CD4-positive, alpha-beta T cell treated with Interleukin-10 for 1 hour (primary cell): ENCODE measurements around the gene HPS3.
A peak's percentile ranks its signal among the peaks of the same experiment; 100 is the strongest.

Experiments
- DNase-seq: peaks from one replicate; pipeline ENCODE4 v3.0.0-alpha.2; 2020

The HPS3 gene

DNA sequence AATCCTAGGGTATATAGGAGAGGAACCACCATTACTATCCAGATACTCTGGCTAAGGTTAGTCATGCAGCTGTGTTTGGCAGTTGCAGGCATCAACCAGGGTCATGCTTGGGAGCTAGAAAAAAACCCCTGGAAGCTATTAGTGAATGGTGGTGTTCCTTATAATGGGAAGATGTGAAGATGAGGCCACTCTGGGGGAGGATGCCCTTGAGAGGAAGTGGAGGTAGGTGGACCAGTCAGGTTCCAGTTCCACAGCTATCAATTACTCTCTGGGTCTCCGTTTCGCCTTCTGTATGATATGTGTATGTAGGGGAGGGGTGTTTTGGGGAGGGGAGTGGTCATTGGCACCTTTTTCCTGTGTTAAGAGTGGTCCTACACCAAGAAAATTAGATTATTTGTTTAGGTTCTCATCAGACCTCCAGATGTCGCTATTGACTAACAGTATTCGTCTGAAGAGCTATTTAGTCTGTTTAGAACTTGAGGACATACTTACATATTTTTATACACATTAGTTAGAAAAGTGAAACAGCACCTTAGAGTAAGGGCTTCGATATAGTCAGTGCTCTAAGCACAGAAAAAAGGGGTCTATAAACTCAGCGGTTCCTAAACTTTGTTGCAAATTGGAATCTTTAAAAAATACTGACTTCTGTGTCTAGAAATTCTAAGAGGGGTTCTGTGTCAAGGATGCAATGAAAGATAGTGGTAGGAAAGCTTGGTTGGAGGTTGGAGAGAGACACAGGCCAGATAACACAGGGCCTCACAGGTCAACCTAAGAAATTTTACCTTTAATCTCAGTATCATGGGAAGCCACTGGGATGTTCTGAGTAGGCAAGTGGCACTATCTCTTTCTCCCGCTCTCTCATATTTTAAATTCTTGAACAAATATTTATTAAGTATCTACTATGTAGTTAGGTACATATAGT is 9.1 kb upstream of the HPS3 start:
- DNase-seq = peak; percentile 71

DNA sequence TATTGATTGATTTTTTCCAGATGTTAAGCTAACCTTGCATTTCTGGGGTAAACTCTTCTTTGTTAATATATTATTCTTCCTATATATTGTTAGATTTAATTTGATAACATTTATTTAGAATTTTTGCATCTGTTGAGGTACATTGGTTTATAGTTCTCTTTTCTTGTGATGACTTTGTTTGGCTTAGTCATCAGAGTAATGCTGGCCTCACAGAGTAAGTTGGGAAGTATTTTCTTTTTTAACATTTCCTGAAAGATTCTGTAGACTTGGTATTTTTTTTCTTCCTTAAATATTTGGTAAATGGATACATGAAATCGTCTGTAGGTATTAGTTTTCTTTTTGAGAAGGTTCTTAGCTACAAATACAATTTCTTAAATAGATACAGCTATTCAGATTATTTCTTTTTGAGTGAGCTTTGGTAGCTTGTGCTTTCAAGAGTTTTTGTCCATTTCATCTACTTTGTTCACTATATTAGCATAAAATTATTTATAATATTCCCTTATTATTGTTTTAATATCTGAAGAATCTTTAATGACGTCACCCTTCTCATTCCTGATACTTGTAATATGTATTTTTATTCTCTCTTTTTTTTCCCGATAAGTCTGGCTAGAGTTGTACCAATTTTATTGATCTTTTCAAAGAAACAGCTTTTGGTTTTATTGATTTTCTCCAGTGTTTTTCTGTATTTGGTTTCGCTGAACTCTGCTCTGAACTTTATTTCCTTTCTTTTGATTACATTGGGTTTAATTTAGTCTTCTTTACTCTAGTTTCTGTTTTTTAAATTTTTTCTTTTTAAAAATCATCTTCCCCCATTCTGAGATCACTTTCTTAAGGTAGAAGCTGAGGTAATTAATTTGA is 6.5 kb upstream of the HPS3 start:
- DNase-seq = no peak

DNA sequence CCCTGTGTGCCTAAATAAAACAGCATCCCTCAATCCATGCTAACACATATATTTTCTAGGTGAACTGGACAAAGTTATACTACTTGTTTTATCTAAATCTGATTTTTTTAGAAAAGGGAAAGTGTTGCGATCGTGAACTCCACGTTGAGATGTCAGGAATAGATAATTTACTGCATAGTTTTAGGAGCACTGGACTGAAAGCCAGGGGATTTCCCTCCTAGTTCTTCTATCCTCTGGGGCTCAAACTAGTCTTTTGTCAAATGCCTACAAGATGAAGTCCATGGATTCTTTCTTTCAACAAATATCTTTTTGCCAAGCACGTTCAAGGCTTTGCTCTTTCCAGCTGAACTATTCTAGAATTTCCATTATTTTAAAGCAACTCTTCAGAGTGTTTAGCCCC is 617 bp upstream of the HPS3 start:
- no peak for DNase-seq

DNA sequence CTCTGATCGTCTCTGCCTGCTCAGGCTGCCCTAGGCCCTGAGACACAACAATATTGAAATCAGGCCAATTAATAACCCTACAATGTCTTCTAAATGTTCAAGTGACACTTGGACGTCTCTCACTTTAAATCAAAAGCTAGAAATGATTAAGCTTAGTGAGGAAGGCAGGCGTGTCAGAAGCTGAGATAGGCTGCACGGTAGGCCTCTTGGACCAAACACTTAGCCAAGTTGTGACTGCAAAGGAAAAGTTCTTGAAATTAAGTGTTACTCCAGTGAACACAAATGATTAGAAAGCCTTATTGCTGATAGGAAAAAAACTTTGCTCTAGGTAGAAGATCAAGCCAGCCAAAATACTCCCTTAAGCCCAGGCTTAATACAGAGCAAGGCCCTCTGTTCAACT is 2.2 kb downstream of the HPS3 start:
- no peak for DNase-seq

DNA sequence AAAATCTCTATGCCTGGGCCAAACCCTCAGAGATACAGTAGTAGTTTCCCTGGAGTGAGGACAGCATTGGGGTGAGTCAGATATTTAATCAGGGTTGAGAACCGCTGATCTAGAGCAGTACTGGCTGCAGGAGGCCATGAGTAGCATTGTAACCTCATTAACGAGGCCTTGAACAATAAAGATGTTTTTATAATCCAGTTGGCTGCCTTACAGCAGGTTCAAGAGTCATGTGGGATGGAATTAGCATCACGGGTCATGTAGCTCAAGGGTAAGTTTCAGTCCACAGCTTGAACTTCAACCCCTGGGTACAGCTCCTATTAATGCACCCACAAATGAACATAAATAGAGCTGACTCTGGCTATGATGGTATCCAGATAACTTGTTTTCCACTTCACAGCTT is 5.1 kb downstream of the HPS3 start:
- DNase-seq = no peak

DNA sequence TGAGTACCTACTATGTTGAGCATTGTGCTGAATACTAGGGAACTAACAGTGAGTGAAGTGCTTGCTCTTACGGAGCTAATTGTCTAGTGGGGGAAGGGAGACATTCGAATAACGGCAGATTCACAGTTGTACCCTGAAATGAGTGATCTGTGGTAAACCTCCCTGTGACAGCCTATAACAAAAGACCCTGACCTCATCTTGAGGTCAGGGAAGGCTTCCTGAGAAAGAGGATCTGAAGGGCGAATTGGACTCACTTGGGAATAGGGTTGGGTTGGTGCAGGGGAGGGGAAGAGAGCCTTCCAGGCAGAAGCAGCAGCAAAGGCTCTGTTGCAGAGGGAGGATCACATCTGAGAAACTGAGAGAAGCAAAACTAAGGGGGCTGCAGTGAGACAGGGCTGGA is 13.2 kb downstream of the HPS3 start:
- no peak for DNase-seq

DNA sequence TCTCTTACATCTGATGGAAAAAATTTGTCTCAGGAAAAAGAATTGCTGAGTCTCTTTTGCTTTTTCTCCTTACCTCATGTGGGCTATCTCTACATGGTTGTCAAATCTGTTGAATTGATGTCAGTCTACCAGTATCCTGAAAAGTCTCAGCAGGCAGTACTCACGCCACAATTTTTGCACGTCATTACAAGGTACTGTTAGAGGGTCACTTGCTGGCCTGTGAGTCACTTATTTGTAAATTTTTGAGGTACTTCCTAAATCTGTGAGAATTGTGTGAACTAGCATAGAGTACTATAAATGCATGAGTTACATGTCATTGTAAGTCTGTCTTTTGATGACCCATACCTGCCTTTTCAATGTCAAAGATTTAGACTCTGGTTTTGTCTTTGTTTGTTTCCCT is 15.9 kb downstream of the HPS3 start:
- no peak for DNase-seq

DNA sequence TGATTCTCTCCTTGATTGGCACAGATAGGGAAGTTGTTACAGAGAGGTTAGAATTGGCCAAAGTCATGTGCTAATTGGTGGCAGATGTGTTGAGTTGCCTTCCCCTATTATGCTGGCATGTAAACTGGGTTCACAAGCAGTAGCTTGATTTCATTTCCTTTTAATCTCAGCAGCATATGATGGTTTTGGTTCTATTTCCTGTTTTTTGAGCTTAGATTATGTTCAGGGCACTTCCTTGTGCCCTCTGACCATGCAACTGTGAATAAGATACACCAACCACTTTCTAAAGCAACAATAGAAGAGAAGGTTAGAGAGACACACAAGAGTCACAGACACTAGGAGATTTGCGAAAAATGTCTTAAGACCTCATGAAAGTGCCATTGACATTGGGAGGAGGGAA is 16.5 kb downstream of the HPS3 start:
- DNase-seq = peak; percentile 15

DNA sequence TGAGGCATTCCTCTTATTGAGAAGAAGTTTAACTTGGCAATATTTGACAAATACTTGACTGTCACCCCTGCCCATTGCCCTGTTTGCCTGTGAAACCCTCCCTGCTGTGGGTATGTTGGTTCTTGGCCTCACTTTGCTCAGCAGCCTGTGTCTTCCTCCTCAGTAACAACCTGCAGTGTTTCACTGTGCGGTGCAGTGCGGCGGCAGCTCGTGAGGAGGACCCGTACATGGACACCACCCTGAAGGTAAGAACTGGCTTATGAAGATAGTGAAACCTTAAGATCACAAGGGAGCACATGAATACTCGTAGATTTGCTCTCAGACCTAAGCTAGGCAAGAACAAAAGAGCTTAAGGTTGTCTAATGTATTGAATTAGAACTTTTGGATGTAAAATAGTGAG is 21.0 kb downstream of the HPS3 start:
- DNase-seq = no peak

DNA sequence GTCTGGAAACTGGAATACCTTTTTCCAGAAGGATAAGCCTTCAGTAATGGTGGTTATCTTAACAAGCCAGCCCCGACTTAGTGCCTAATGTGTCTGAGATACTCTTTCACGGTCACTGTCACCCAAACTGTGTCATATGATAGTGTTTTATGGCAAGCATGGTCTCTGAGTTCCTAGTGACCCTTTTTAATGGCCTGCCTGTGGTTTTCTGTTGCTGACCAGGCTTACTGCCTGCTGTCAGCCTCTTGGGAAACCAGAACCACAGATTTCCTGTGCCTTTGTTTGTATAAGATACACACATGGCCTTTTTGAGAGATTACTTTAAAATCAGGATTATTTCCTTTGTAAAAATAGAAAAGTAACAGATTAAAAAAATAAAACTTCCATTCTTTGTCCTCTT is 22.4 kb downstream of the HPS3 start:
- no peak for DNase-seq

DNA sequence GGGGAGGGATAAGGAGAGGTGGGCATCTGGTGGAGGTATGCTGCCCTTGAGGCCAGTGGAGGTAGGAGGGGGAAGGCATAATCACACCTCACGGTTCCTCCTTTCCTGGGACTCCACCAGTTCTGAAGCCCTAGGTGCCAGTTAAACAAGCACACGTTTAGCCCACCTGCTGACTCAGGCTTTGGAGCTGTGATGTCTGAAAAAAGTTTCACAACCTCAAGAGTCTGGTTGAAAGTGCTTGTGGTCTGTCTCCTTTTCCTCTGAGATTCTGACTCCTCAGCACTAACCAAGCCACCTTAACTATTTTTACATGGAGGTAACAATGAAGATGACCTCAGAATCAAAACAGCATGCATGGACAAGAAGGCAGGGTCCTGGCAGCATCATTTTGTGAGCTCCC is 23.0 kb downstream of the HPS3 start:
- DNase-seq = no peak

DNA sequence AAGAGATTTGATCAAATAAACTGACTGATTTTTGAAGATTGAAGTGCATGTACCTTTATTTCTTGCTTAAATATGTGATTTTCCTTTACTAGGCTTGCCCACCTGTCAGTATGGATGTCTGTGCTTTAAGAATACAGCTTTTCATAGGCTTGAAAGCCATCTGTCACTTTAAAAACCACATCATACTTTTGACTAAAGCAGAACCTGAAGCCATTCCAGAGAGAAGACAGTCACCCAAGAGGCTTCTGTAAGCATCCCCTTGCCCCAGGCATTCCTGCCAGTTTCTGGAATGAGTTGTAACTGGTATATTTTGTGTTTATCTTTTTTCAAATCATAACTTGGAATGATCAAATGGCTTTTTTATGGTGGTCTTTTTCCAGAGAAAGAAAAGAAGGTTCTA is 24.0 kb downstream of the HPS3 start:
- DNase-seq = no peak

DNA sequence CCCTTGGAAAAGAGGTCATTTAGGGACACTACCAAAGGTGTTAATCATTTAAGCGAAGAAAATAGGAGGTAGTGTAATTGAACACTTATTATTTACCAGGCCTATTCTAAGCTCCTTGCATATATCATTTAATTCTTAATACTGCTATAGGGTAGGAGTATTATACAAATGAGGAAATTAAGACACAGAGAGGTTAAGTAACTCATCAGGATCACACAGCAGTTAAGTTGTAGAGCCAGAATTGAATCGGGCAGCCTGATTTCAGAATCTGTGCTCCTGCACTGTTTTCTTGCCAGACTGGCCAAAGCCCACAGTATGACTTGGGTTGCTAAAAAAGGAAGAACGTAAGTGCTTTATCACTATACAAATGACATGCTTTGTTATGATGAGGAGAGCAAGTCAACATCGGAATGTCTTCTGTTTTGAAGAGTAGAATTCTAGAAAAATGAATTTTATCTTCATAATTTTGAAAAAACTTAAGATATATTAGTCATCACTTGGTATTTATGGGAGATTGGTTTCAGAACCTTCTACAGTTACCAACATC is 31.4 kb downstream of the HPS3 start:
- no peak for DNase-seq

DNA sequence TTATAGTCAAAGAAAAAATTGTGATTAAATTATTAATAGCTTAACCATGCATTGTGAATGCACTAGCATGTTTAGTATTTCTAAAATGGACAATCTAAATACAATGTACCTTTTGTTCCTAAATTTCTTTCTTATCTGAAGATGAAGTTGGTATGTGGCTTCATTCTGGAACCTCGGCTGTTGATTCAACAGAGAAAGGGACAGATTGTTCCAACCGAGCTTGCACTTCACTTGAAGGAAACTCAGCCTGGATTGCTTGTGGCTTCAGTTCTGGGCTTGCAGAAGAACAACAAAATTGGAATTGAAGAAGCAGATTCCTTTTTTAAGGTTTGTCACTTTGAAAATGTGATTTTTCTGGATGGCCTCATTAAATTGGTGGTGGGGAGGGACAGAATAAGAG is 32.6 kb downstream of the HPS3 start:
- DNase-seq = no peak

DNA sequence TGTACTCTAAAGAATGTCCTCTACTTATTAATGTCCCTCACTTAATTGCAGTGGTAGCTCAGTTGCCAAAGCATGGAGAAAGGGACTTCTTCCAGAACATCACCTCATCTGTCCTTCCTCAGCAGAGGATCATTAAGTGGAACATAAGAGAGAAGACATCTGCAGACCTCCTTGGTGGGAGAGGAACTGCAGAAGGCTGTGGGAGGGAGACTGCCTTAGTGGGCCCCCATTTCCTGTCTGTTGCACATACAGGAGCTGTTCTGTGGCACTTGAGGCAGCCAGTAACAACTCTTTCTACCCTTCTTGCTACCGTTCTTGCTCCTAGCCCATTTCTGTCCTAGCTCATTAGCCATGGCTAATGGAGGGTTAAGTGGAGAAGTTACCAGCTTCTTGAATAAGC is 33.6 kb downstream of the HPS3 start:
- DNase-seq = no peak

DNA sequence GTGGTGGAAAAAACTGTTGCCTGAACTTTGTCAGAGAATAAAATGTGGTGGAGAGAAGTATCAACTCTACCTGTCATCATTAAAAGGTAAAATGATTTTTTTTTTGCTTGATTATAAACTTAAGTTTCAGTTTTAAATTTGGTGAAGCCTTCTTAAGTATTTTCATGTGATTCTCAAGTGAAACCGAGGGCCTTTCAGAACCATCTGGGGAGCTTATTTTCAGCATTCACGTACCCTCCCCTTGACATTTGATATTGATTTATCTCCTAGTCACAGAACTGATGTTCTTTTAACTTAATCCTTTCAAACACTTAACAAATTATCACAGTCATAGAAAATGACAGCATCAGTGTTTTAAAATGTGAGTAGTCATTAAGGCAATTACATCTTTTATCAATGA is 38.5 kb downstream of the HPS3 start:
- DNase-seq = no peak

DNA sequence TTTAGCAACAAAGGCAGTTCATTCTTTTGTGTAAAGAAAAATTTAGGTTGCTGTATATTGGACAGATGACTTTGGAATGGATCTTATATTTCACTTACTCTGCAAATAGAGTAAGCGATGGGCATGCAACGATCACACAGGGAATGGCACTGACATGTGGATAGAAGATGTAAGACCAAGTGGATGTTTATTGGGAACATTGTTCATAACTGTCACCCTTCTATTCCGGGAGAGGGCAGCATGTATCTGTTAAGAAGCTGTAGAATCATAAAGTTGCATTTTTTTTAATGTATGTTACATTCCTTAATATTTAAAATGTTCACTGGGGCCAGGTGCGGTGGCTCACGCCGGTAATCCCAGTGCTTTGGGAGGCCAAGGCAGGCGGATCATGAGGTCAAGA is 41.2 kb downstream of the HPS3 start:
- DNase-seq = no peak

DNA sequence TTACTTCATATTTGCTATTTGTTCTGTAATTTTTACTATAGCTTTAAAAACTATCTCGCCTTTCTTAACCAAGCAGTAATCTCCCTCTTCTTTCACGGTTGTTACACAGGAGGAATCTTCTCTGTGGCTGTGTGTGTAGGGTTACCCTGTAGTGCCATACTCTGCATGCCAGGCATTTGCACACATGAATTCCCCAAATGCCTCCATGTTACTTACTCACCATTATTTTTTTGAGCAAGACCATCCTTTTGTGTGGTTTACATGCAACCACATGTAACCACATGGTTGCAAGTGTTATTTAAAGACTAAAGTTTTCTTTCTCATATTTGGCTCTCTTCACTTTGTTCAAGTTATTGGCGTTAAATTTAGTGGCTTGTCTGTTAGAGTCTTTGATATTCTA is 45.5 kb downstream of the HPS3 start:
- DNase-seq = peak; percentile 6

DNA sequence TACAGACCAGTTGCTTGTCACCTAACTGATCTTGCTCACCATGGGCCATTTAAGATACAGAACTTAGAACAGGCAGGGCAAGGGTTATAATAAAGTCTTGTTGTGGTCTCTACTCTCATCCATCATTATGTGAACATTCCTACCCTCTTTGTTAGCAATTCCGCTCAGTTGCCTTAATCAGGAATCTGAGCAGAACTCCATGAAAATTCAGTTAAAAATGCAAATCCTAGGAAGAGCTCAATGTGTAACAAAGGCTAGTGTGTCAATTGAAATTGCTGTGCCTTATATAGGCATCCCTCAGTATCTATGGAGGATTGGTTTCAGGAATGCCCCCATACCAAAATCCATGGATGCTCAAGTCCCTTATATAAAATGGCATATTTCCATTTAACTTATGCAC is 47.7 kb downstream of the HPS3 start:
- no peak for DNase-seq

DNA sequence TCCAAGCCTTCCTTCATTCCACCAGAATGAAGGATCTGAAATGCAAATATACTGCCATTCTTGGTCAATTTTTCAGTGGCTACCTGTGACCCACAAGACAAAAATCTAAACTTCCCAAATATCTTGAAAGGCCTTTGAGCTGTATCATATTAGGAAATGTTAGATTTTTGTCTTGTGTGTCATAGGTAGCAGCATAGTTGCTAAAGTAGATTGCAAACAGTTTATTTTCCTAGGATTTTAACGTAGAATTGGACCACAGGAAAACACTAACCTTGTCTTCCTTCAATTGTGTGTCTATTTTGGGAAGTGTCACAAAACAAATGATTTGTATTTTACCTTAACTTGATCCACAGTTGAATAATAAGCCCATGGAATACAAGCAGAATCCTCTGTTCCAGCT is 49.8 kb downstream of the HPS3 start:
- no peak for DNase-seq

DNA sequence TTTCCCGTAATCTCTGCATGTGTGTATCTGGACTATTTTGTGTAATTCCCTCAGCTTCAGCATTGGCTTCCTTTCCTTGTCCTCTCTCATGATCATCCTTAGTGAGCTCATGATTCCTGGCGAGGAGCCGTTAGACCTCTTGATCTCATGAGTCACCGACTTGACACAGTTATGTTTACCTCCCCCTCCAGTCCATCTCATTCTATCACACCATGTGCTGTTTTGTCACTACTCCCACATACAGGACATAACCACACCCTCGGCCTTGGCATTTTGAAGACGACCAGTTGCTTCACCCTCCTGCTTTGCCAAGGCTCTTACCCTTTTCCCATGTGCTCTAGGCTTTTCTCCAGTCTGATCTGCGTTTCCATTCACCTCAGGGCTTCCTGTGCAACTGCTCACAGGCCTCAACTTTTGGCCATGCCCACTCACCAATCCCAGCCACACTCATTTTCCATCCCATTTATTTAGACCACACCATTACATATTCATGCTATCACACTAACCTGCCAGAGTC is 50.7 kb downstream of the HPS3 start:
- DNase-seq = no peak

DNA sequence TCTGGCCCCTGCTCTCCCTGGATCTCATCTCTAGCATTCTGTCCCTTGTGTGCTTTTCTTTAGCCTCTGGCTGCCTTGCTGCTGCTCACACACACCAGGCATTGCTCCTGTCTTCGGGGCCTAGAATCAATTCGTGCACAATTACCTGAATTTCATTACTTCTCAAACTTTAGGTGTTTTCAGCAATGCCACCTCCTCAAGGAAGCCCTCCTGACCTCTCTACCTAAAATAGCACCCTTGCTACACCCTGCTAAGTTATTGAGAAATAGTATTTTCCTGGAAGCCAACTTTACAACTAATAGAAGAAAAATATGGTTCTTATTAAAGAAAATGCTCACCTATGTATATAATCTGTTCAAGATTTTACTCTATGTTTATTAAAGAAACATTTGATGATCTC is 51.7 kb downstream of the HPS3 start:
- no peak for DNase-seq

DNA sequence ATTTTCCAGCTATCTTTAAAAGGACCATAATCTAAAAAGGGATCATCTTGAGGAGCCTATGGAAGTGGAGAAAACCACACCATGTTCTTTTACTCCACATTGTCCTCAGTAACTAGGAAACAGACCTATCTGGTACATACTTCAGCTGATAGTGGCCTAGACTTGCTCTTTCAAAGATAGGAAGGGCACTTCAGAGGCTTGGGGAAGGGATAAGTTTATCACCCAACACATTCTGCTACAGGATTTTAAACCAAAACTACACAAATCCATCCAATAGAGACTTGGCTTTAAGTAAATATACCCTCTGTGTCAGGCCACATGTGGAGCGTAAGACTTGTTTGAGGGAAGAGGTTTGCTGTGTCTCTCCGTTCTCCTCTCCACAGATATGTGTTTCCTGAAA is 56.8 kb downstream of the HPS3 start:
- DNase-seq = no peak

DNA sequence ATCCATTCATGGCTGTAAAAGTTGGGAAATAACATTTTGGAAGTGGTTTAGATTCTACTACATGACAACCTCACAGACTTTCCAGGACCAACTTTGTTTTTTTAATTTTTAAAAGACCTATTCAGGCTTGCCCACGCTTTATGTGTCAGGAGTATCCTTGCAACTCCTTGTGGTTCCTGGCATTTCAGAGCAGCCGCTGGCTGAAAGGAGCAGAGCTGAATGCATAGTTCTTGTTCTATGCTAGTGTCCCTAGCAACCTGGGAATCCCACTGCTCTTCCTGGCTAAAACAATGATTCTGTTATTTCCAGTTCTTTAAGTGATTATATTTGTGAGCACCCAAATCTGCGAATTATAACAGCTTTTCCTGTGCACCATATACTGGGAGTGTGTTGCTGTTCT is 57.3 kb downstream of the HPS3 start:
- DNase-seq = no peak
